GM18870 (cell line): Measurements from ENCODE around the gene EOGT.

Experiments used
- ATAC-seq: cut with Tn5 transposase; IDR thresholded peaks from one replicate; pipeline ENCODE4 v1.9.1; 2021; ENCODE audit warnings: moderate library complexity; ENCODE audit not compliant: unreplicated experiment

Gene EOGT

GRCh38 chr3:68963891-68964290, 49.6 kb downstream of the EOGT start:
- no peak for ATAC-seq

- ATAC-seq = no peak
Observed at GRCh38 chr3:68963376-68963775, 50.1 kb downstream of the EOGT start.

GRCh38 chr3:68958932-68959331, 54.6 kb downstream of the EOGT start:
- no peak for ATAC-seq

GRCh38 chr3:68957895-68958294, 55.6 kb downstream of the EOGT start:
- no peak for ATAC-seq

- ATAC-seq = no peak
Observed at GRCh38 chr3:68953816-68954444, 59.6 kb downstream of the EOGT start.

GRCh38 chr3:68945225-68945624, 68.3 kb downstream of the EOGT start:
- ATAC-seq = no peak

- ATAC-seq = no peak
Observed at GRCh38 chr3:68943753-68944500, 69.6 kb downstream of the EOGT start.

GRCh38 chr3:68941055-68941454, 72.4 kb downstream of the EOGT start:
- no peak for ATAC-seq

- no peak for ATAC-seq
Observed at GRCh38 chr3:68936856-68937255, 76.6 kb downstream of the EOGT start.

- ATAC-seq = no peak
Observed at GRCh38 chr3:68935778-68936177, 77.7 kb downstream of the EOGT start.

GRCh38 chr3:68931406-68932149, 81.9 kb downstream of the EOGT start:
- no peak for ATAC-seq
